Ishikawa (cell line): ENCODE measurements around the gene ANO6.

ENCODE experiments used
- CEBPB ChIP-seq: IDR thresholded peaks from 2 replicates; pipeline ENCODE4 v1.6.1; 2012
- CREB1 ChIP-seq: IDR thresholded peaks from 2 replicates; pipeline ENCODE4 v1.6.1; 2012; ENCODE audit warnings: low read depth
- EGR1 ChIP-seq: IDR thresholded peaks from 2 replicates; pipeline ENCODE4 v1.6.1; 2012
- EP300 ChIP-seq: IDR thresholded peaks from 2 replicates; pipeline ENCODE4 v1.6.1; 2012; ENCODE audit warnings: borderline replicate concordance
- MAX ChIP-seq: IDR thresholded peaks from 2 replicates; pipeline ENCODE4 v1.6.1; 2012
- NFIC ChIP-seq: IDR thresholded peaks from 2 replicates; pipeline ENCODE4 v1.6.1; 2012
- RAD21 ChIP-seq: IDR thresholded peaks from 2 replicates; pipeline ENCODE4 v1.6.1; 2012; ENCODE audit warnings: low read depth
- TCF12 ChIP-seq: IDR thresholded peaks from 2 replicates; pipeline ENCODE4 v1.6.1; 2012; ENCODE audit warnings: low read depth
- YY1 ChIP-seq: IDR thresholded peaks from 2 replicates; pipeline ENCODE4 v1.6.1; 2012; ENCODE audit warnings: low read depth
- TF ChIP-seq, protein P1 (sequence below): IDR thresholded peaks from 2 replicates; pipeline ENCODE4 v1.6.1; 2012; ENCODE audit warnings: low read depth, mild to moderate bottlenecking
- TF ChIP-seq, protein P2 (sequence below): IDR thresholded peaks from 2 replicates; pipeline ENCODE4 v1.6.1; 2012

GRCh38 chr12:45298721-45299692 is 83.1 kb downstream of the ANO6 start:
- TF ChIP-seq YY1 (peak; percentile 27; the same call in 1 of the 2 replicates), NFIC (peak; percentile 48; the same call in 1 of the 2 replicates), EP300 (0 out of 2 replicates have a peak, but pooled peaks have one; percentile 16), RAD21 (no peak; the same call in 1 of the 2 replicates), TCF12 (peak; percentile 47), MAX (no peak), CREB1 (no peak), CEBPB (no peak), EGR1 (no peak)
- TF ChIP-seq, protein P1, sequence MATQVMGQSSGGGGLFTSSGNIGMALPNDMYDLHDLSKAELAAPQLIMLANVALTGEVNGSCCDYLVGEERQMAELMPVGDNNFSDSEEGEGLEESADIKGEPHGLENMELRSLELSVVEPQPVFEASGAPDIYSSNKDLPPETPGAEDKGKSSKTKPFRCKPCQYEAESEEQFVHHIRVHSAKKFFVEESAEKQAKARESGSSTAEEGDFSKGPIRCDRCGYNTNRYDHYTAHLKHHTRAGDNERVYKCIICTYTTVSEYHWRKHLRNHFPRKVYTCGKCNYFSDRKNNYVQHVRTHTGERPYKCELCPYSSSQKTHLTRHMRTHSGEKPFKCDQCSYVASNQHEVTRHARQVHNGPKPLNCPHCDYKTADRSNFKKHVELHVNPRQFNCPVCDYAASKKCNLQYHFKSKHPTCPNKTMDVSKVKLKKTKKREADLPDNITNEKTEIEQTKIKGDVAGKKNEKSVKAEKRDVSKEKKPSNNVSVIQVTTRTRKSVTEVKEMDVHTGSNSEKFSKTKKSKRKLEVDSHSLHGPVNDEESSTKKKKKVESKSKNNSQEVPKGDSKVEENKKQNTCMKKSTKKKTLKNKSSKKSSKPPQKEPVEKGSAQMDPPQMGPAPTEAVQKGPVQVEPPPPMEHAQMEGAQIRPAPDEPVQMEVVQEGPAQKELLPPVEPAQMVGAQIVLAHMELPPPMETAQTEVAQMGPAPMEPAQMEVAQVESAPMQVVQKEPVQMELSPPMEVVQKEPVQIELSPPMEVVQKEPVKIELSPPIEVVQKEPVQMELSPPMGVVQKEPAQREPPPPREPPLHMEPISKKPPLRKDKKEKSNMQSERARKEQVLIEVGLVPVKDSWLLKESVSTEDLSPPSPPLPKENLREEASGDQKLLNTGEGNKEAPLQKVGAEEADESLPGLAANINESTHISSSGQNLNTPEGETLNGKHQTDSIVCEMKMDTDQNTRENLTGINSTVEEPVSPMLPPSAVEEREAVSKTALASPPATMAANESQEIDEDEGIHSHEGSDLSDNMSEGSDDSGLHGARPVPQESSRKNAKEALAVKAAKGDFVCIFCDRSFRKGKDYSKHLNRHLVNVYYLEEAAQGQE: no peak
- TF ChIP-seq, protein P2, sequence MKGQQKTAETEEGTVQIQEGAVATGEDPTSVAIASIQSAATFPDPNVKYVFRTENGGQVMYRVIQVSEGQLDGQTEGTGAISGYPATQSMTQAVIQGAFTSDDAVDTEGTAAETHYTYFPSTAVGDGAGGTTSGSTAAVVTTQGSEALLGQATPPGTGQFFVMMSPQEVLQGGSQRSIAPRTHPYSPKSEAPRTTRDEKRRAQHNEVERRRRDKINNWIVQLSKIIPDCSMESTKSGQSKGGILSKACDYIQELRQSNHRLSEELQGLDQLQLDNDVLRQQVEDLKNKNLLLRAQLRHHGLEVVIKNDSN: no peak
